ENCODE measurements around the gene NCOA6.

Gene NCOA6

DNA sequence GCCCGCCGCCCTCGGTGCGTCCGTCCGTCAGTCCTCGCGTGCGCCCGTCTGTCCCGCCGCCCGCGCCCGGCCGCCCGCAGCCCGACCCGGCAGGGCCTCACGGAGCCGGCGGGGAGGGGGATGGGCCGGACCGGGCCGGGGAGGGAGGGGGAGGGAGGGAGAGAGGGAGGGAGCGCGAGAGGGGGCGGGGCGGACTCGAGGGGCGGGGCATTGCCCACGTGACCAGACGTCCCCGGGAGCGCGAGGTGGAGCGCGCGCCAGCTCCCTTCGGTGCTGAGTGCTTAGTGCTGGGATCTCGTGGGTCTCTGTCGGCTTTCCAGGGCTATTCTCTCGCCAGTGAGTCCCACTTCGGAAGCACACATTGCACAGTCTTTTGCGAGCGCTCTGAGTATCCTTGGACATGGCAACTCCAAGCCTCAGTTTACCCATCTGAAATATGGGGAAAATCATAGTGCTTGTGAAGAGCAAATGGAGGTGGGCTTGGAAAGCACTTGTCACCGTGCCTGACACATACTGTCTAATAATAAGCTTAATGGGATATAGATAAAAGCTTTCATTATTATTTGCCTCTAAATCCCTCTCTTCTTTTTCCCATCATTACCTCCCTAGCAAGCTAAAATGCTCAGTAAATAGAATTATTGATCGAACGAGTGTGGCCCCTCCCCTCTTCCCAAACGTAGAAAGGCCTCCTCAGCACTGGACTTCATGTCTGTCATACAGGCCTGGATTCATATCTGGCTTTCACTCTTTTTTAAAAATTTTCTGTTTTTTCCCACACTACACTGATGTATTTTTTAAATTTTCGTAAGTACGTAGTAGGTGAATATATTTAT, at the start of gene NCOA6:
NCOA6 (minus strand) TSS at position 122 of the 833 bp plus-strand sequence. CDS start 43,296 bp downstream, outside the sequence.
- DNase-seq (ENCODE audit: extremely low read depth in 1 of 2, low read depth in 1 of 2): peak; percentile 66 to 71

DNA sequence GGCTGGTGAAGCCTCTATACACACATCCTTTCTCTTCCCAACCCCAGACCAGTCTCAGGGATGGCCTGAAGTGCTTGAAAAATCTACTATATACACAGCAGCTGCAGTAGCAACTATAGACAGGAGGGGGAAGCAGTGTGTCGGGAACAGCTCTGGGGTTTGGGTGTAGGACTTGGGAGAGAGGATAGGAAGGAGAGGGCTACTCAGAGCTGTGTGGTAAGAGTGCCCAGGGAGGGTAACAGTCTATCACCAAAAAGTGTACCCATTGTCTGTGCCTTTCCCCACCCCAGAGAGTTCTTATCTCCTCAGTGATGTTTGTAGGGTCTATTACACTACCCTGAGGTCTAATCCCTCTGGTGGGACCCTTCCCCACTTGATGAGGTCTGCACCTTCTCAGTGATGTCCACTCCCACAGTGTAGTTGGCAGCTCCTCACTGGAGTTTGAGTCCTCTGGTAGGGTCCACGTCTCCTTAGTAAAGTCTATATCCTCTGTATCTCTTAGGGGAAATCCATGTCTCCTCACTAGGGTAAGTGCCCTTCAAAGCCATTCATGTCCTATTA, 48.7 kb upstream of the NCOA6 start:
- peak; percentile 18 to 54 for DNase-seq (ENCODE audit: extremely low read depth in 1 of 2, low read depth in 1 of 2)

DNA sequence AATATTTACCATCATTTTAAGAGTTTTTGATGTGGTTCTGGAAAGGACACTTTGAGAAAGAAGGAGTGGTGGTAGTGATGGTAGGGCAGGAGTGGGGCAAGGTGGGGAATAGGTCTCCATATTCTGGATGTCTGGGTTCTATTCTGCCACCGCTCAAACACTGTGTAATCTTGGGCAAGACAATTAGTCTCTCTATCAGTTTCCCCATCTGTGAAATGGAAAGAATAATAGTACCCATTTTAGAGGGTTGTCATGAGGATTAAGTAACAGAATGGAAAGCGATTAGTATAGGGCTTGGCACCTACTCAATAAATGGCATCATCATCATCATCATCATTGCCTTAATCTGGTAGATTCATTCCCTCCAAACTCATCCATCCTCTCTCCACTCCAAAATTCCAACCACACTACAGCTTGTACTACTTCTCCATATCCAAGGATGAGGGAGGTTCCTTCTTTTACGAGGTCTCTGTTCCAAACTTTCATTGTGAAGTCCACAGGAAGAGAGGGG, 48.2 kb upstream of the NCOA6 start:
- no peak for DNase-seq (ENCODE audit: extremely low read depth in 1 of 2, low read depth in 1 of 2)

DNA sequence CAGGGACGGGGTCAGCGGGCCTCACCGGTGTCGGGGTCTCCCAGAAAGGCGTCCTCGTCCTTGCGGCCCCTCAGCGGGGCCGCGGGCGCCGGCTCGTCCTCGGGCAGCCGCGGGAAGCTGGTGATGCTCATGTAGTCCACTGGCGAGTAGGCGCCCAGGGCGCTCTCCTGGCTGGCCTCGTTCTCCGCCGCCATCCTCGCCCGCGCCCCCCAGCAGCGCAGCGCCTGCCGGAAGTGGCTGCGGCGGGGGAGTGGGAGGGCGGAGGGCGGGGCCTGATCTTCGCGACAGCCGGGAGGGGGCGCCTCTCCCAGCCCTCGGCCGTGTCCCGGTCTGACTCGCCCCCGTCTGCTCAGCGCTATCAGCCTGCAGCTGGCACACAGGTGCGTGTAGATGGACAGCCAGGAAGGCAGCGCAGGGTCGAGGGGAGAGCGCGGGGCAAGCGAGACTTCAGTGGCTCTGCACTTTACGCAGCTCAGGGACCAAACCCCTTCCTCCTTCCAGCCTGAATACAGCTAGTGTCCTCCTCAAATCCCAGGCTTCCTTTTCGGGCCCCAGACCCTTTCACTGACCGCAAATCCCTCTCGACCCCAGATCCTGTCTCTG, 47.3 kb upstream of the NCOA6 start, which contains the start of gene GGT7:
GGT7 (minus strand) TSS at position 235 of the 603 bp plus-strand sequence; CDS start at position 194, 41 bp downstream.
- peak; percentile 77 to 78 for DNase-seq (ENCODE audit: extremely low read depth in 1 of 2, low read depth in 1 of 2)

DNA sequence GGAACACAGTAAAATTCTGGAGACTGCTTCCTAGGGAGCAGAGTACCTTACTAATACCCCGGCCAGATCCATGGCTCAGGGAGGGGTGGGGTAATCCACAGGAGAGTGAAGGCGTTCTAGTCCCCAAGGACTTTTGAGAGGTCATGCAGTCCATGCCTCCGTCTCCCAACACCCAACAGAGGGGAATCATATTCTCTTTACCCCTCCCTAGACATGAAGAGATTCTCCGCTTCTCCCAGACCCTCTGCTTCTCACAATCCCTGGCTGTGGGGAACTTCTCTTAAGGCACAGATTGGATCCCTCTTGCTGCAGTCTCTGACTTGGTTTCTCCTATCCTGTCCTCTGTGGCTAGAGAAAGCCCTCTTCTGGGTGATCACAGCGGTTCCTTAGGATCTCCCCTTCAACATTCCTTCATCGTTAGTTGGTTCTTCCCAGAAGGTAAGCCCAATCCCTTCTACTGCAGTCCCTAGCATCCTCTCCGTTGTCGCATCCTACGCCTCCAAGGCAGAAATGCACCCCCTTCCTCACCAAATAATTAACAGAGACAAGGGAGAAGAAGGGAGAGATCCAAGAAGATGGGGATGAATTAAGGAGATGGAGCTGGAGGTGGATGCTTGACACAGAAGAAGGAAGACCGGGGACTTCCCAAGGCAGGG, 46.6 kb upstream of the NCOA6 start:
- DNase-seq (ENCODE audit: extremely low read depth in 1 of 2, low read depth in 1 of 2): no peak

DNA sequence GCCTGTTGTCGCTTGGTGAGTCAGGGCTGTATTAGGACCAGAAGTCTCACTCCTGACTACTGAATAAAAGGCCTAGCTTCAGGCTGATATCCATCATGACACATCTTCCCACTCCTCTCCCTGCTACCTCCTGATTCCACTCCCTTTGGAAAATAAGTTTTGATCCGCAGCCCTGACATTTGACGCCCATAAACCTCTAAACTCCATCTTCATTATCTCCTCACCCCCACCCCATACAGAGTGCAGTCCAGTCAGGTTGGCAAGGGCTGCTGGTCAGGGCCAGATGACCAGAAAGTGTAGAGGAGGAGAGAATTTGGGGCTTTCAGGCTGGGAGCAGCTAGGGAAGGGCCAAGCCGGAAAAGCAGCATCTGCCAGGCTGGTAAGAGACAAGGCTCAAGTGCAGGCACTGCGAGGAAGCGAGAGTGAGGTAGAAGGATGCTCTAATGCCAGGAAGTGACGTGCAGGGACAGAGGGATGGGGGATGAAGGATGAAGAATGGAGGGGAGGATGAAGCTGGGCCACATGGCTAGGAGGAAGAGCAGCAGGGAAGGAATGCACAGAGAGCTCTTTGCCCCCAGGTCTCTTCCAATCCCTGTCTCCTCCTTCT, 46.0 kb upstream of the NCOA6 start:
- DNase-seq (ENCODE audit: extremely low read depth in 1 of 2, low read depth in 1 of 2): no peak

DNA sequence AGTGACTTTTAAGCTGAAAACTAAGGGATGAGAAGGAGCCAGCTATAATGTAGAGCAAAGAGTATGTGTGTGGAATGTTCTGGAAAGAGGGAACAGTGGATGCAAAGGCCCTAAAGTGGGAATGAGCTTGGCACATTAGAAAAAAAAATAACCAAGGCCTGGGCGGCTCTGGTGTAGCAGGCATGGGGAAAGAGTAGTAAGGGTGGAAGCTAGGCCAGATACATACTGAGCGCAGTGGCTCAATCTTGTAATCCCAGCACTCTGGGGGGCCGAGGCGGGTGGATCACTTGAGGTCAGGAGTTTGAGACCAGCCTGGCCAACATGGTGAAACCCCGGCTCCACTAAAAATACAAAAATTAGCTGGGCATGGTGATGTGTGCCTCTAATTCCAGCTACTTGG, 38.8 kb upstream of the NCOA6 start:
- no peak for DNase-seq (ENCODE audit: extremely low read depth in 1 of 2, low read depth in 1 of 2)

DNA sequence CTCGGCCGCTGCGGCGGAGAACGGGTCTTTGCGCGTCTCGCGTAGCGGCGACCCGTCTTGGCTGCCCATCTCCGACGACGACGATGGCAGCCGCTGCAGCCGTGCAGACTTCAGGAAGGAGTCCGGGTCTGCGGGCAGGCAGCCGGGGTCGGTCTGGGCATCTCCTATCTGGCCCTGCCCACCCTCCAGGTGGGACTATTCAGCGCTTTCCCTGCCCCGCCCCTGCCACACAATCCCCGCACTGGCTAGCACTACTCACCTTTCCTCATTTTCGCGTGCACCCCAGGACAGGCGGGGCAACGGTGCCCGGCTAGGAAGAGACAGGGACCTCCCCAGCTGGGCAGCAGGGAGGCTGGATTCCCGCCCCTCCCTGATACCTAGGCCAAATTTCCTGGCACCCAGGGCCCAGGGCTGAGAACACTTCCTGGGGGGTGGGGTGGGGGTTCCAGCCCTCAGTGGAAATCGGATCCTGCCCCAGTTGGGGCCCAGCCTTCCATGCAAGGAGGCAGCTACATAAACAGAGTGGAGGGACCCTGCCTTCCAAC, 38.0 kb upstream of the NCOA6 start:
- no peak for DNase-seq (ENCODE audit: extremely low read depth in 1 of 2, low read depth in 1 of 2)

DNA sequence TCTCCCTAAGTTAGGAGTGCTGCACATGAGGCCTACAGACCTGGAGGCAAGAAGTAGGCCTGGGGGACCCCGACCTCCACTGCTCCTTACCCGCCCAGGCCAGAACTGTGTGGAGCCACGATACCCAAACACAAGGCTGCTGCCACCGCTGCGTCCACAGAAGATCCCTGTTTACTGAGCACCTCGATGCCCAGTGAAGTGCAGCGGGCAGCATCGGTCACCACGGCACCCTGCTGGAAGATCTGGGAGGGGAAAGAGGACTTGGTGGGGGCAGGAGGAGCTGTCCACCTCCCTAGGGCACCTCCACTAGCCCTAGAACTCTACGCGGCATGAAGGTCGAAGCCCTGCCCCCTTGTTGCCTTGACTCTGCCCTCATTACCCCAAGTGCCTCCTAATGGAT, 37.3 kb upstream of the NCOA6 start:
- no peak for DNase-seq (ENCODE audit: extremely low read depth in 1 of 2, low read depth in 1 of 2)

DNA sequence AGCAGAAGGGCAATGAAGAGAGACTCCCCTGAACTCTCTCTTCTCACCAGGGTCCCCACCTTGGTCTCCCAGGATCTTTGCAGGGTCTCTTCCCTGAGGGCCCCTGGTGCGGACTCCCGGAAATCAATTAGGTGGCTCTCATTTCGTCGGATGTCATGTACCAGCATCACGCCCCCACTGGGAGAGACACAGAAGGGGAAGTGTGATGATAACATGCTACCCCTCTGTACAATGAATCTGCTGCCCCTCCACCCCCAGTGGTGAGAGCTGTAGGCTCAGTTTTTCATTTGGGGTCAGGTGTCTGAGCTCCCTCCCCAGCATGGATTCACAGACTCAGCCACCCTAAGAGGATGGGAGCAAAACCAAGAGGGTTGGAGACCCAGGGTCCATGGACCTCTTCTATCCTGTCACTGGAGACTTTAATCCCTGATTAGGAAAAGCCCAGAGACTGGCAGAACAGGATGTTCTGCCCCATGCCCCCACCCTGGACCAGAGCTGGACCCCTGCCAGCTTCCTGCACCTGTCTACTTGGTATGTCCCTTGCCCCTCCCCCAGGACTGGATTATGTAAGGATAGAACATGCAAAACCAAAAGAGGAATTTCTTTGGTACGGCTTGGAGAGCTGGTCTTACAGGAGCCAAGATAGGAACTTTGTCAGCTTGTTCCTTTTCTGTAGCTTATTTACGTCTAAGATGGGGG, 36.1 kb upstream of the NCOA6 start:
- DNase-seq (ENCODE audit: extremely low read depth in 1 of 2, low read depth in 1 of 2): no peak

DNA sequence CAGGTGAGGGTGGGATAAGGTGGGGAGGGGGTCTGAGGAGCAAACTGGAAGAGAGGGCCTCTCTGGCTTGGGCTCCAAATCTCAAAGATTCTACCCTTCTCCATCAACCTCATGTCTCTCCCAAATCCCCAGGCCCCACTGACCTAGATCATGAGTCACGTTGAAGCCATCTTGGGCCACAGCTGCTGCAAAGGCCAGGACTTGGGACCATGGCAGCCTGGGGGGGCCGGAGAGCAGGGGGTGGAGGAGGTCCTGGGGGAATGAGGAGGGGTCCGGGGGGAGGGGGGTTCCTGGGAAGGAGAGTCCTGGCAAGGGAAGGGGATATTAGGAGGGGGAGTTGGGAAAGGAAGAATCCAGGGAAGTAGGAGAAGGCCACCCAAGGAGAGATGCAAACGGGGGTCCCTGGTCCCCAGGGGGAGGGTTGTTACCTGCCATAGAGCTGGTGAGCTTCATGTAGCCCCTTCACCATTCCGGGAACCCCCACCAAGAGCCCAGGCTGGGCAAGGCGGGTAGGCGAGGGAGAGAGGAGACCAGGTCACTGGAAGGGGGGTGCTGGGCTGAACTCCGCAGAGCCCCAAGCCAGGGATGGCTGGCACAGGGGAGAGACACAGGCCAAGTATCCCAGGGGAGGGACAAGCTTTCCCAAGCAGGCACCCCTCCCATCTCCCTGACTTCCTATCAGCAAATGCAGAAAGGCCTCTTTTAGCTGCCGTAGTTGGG, 34.5 kb upstream of the NCOA6 start:
- DNase-seq (ENCODE audit: extremely low read depth in 1 of 2, low read depth in 1 of 2): no peak

DNA sequence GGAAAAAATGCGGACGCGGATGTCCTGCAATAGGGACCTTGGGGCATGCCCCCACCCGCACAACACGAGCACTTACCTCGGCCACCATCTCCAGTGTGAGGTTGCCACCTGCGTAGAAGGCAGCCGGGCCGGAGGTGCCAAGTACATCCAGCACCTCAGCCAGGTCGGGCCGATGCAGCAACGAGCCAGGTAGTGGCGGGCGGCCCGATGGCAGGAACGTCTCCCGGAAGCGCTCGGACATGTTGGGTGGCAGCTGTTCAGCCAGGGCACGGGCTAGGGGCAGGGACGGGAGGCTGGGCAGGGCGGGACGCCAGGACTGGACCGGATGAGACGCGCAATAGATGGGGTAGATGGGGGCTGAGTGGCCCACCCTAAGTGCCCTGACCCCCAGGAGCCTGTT, 33.9 kb upstream of the NCOA6 start:
- no peak for DNase-seq (ENCODE audit: extremely low read depth in 1 of 2, low read depth in 1 of 2)

DNA sequence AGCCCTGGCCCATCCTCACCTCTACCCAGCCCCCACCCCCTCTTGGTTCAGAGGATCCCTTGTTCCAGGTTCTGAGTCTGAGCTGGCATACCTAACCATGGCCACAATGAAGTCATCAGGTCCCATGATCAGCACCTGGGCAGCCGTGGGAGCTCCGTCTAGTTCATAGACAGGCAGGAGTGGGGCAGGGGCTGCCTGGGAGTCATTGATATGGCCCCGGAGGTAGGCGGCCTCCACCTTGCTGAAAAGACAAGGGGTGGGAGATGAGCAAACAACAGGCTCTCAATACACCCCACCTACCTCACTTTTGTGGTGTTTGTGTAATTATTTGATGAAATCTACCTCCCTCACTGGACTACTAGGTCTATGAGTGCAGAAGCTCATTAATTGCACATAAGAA, 26.8 kb upstream of the NCOA6 start:
- DNase-seq (ENCODE audit: extremely low read depth in 1 of 2, low read depth in 1 of 2): no peak

DNA sequence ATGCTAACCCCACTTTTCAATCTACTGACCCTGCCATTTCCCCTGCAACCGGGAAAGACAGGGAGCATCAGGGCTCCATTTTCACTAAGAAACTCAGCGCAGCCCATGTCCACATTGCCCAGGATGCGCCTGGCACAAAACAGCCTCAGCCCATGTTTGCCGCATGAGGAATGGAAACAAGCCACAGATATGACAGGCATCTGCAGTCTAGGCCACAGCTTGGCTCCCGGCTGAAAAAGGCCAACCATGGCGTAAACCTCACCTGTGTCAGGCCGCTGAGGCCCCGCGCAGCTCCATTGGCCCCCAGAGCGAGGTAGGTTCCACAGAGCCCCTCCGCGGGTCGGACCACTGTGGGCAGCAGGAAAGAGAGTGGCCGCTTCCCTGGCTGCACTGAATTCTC, 25.5 kb upstream of the NCOA6 start:
- no peak for DNase-seq (ENCODE audit: extremely low read depth in 1 of 2, low read depth in 1 of 2)

DNA sequence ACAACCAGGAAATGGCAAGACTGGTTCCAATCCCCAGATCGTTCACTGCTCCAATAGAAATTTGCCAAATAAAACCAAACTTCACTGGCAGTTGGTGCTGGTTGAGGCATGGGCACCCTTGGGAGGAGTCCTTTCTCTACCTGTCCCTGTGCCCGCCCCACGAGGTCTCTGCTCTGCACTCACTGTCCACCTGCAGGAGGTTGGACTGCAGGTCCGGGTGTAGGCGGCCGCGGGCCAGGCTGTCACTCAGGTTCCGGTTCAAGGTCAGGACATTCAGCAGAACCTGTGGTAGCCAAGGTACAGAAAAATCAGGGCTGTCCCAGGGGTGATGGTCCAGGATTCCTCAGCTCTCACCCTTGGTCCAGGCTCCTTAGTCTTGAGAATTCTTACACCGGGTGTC, 24.3 kb upstream of the NCOA6 start:
- no peak for DNase-seq (ENCODE audit: extremely low read depth in 1 of 2, low read depth in 1 of 2)

DNA sequence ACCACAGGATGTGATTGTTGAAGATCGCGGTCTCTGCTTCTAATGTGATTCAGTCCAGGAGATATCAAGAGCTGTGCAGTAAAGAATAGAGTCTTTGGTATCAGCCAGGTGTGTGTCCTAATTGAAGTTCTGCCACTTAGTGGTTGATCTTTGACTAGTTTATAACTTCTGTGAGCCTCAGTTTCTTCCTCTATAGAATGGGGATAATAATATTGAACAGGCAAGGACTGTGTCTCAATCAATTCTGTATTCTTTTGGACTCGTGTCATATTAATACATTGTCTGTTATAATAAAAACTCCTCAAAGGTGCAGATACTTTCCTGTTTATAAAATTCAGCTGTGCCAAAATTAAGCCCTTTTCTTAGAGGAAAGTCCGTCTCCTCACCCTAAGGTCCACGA, 23.1 kb upstream of the NCOA6 start:
- no peak for DNase-seq (ENCODE audit: extremely low read depth in 1 of 2, low read depth in 1 of 2)

DNA sequence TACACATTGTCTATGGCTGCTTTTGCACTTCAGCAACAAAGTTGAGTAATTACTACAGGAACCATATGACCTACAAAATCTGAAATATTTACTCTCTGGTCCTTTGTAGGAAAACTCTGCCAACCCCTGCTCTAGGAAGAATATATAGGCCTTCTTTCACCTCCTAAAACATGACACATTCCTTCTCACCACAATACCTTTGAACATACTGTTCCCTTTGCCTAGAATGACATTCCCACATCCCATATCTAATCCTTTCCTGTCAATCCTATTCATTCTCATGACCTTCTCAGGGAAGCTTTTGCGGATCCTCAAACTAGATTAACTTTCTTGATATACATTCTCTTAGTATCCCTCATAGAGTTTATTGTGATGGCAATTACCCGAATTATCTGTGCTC, 18.0 kb upstream of the NCOA6 start:
- no peak for DNase-seq (ENCODE audit: extremely low read depth in 1 of 2, low read depth in 1 of 2)

DNA sequence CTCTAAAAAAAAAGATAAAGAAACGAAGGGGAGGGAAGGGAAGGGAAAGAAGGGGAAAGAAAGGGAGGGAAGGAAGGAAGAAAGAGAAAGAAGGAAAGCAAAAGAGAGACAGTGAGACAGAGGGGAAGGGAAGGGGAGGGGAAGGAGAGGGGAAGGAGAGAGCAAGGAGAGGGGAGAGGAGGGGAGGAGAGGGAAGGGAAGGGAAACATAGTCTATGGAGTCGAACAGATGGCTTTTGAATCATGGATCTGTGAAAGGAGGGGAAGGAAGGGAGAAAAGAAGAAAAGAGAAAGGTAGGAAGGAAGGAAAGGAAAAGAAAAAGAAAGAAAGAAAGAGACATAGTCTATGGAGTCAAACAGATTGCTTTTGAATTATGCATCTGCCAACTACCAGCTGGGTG, 16.7 kb upstream of the NCOA6 start:
- DNase-seq (ENCODE audit: extremely low read depth in 1 of 2, low read depth in 1 of 2): no peak

DNA sequence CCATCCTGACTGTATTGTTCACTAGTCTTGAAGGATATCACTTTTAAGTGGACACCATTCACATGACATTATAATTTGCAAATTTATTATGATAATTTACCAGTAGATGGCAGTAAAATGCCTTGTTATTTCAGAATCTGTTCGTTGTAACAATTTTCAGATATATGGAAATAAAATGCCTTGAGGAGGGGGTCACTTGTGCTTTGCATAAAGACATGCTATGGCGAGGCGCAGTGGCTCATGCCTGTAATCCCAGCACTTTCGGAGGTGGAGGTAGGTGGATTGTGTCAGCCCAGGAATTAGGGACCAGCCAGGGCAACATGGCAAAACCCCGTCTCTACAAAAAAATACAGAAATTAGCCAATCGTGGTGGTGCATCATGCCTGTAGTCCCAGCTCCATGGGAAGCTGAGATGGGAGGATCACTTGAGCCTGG, 9.0 kb upstream of the NCOA6 start:
- DNase-seq (ENCODE audit: extremely low read depth in 1 of 2, low read depth in 1 of 2): no peak
